SU-DHL-6 (cell line): Measurements from ENCODE around the gene IKBKG.

Source experiments
- H2AFZ ChIP-seq: fragments of 200-600 bp; sonication (generic); 2 replicates; pipeline ENCODE4 v1.6.1; 2014; ENCODE audit warnings: low read depth, mild to moderate bottlenecking, moderate library complexity, mixed read lengths, antibody characterized with exemption, low read length; ENCODE audit not compliant: severe bottlenecking
- H3F3A ChIP-seq: fragments of 200-600 bp; shearing (Covaris generic); 2 replicates; pipeline ENCODE4 v1.6.0; 2016; ENCODE audit warnings: antibody characterized with exemption, mild to moderate bottlenecking; ENCODE audit not compliant: insufficient read depth
- H3K27ac ChIP-seq: fragments of 200-600 bp; sonication (generic); 2 replicates; pipeline ENCODE4 v1.5.1; 2016; ENCODE audit warnings: low read depth, mild to moderate bottlenecking, low read length, moderate library complexity, mixed read lengths
- H3K27me3 ChIP-seq: fragments of 200-600 bp; sonication (generic), shearing (Covaris generic); 2 replicates; pipeline ENCODE4 v1.6.0; 2014; ENCODE audit warnings: mild to moderate bottlenecking, low read length
- H3K36me3 ChIP-seq: fragments of 200-600 bp; sonication (generic); 2 replicates; pipeline ENCODE4 v1.6.1; 2014; ENCODE audit warnings: mild to moderate bottlenecking, low read length, mixed read lengths
- H3K4me2 ChIP-seq: fragments of 300-600, 200-600 bp; shearing (Covaris generic), sonication (generic); 2 replicates; pipeline ENCODE4 v1.6.0; 2014; ENCODE audit warnings: low read length, low read depth, mild to moderate bottlenecking; ENCODE audit not compliant: poor library complexity, severe bottlenecking
- H3K4me3 ChIP-seq: fragments of 200-600 bp; sonication (generic); 2 replicates; pipeline ENCODE4 v1.5.1; 2014; ENCODE audit warnings: antibody characterized with exemption, low read length, mild to moderate bottlenecking, mixed read lengths; ENCODE audit not compliant: insufficient read depth, poor library complexity, severe bottlenecking
- H3K79me2 ChIP-seq: fragments of 200-600 bp; sonication (generic); 2 replicates; pipeline ENCODE4 v1.6.1; 2014; ENCODE audit warnings: mild to moderate bottlenecking, low read length, moderate library complexity; ENCODE audit not compliant: insufficient read depth
- H3K9ac ChIP-seq: fragments of 200-600 bp; sonication (generic); 2 replicates; pipeline ENCODE4 v1.7.0; 2014; ENCODE audit warnings: mild to moderate bottlenecking, low read length
- H3K9me2 ChIP-seq: fragments of 200-600 bp; sonication (generic); replicated peaks from 2 replicates; pipeline ENCODE4 v1.6.1; 2014; ENCODE audit warnings: low read length; ENCODE audit not compliant: insufficient read depth
- H3K9me3 ChIP-seq: fragments of 200-600 bp; sonication (generic); 2 replicates; pipeline ENCODE4 v1.6.1; 2014; ENCODE audit warnings: low read length, mixed read lengths; ENCODE audit not compliant: insufficient read depth
- H4K20me1 ChIP-seq: fragments of 200-600 bp; sonication (generic); 2 replicates; pipeline ENCODE4 v1.6.1; 2014; ENCODE audit warnings: low read depth, mild to moderate bottlenecking, antibody characterized with exemption, low read length, moderate library complexity, mixed read lengths
- CTCF ChIP-seq: fragments of 200-600 bp; sonication (generic); IDR thresholded peaks from one replicate; pipeline ENCODE4 v1.5.1; 2017; ENCODE audit warnings: antibody characterized with exemption, mild to moderate bottlenecking, low read length, moderate library complexity; ENCODE audit not compliant: insufficient read depth, poor library complexity, severe bottlenecking
- EZH2phosphoT487 ChIP-seq: fragments of 200-600 bp; sonication (generic), shearing (Covaris generic); conservative IDR thresholded peaks from 2 replicates; pipeline ENCODE4 v1.6.1; 2018; ENCODE audit warnings: mild to moderate bottlenecking, antibody characterized with exemption, low read length, moderate library complexity, mixed read lengths

Gene IKBKG

GRCh38 chrX:154602766-154603437 lies 55.5 kb downstream of the IKBKG start:
- Histone ChIP-seq H3K9me2 (no peaks in the 10 kb centered on the region), H3K79me2 (no peaks in the 10 kb centered on the region), H3K27me3 (no peaks in the 10 kb centered on the region), H4K20me1 (no peaks in the 10 kb centered on the region), H2AFZ (no peak overlapping the region), H3K4me2 (no peak overlapping the region), H3K9me3 (no peaks in the 10 kb centered on the region), H3F3A (no peaks in the 10 kb centered on the region), H3K27ac (no peak overlapping the region), H3K9ac (no peak overlapping the region), H3K36me3 (no peaks in the 10 kb centered on the region), H3K4me3 (no peak overlapping the region)
- TF ChIP-seq EZH2phosphoT487 (no peak), CTCF (no peak)

GRCh38 chrX:154603438-154604430 lies 56.3 kb downstream of the IKBKG start:
- Histone ChIP-seq H3K9me2 (no peaks in the 10 kb centered on the region), H3K79me2 (no peaks in the 10 kb centered on the region), H3K27me3 (no peaks in the 10 kb centered on the region), H3K27ac (no peak overlapping the region), H3K9me3 (no peaks in the 10 kb centered on the region), H2AFZ (no peak overlapping the region), H3K4me3 (no peak overlapping the region), H3F3A (no peaks in the 10 kb centered on the region), H4K20me1 (no peaks in the 10 kb centered on the region), H3K4me2 (no peak overlapping the region), H3K36me3 (no peaks in the 10 kb centered on the region), H3K9ac (no peak overlapping the region)
- TF ChIP-seq CTCF (no peak), EZH2phosphoT487 (no peak)

GRCh38 chrX:154605566-154605965 lies 58.1 kb downstream of the IKBKG start:
- Histone ChIP-seq H3K4me3 (no peak overlapping the region), H3K79me2 (no peaks in the 10 kb centered on the region), H3K36me3 (no peaks in the 10 kb centered on the region), H3K27me3 (no peaks in the 10 kb centered on the region), H3K27ac (no peak overlapping the region), H4K20me1 (no peaks in the 10 kb centered on the region), H2AFZ (no peak overlapping the region), H3K9me2 (no peaks in the 10 kb centered on the region), H3F3A (no peaks in the 10 kb centered on the region), H3K9me3 (no peaks in the 10 kb centered on the region), H3K9ac (no peak overlapping the region), H3K4me2 (no peak overlapping the region)
- TF ChIP-seq CTCF, result no peak
- no peak for TF ChIP-seq EZH2phosphoT487
